Measurements from ENCODE around the gene CLDN9. TPM values are rescaled to one million over a fixed set of nuclear protein-coding genes. Genes with fewer than 3 reads are reported as not detected.

Gene CLDN9
- polyA plus RNA-seq, 1 experiment: not detected

- no peak for DNase-seq (ENCODE audit: low read depth)
- Histone ChIP-seq H3K36me3 (ENCODE audit: control insufficient read depth, insufficient read depth, low read length) (no peaks in the 10 kb centered on the region; the same call in 1 of the 2 replicates), H3K27me3 (ENCODE audit: control insufficient read depth, insufficient read depth, low read length) (0 out of 2 replicates have a peak, but pooled peaks cover 2% of the 10 kb centered on the region), H3K4me3 (ENCODE audit: low read depth, low read length) (no peak overlapping the region)
- ChIA-PET POLR2A (interaction anchor here (0.6 kb wide), 1 partner anchor 48 kb away, joined by 3 read pairs; the partner anchor contains the start of gene TNFRSF12A), CTCF (interaction anchor here (1.0 to 1.5 kb wide), 2 partner anchors 8 to 10 kb away, joined by 3 to 8 read pairs; partner anchors contain the start of gene PKMYT1)
- TF ChIP-seq CTCF (IDR thresholded peaks at IDR 0.05; ENCODE audit: insufficient read depth, low read depth, low read length): no peak
Observed at GRCh38 chr16:2971985-2972784, 40.5 kb upstream of the CLDN9 start.

DNA sequence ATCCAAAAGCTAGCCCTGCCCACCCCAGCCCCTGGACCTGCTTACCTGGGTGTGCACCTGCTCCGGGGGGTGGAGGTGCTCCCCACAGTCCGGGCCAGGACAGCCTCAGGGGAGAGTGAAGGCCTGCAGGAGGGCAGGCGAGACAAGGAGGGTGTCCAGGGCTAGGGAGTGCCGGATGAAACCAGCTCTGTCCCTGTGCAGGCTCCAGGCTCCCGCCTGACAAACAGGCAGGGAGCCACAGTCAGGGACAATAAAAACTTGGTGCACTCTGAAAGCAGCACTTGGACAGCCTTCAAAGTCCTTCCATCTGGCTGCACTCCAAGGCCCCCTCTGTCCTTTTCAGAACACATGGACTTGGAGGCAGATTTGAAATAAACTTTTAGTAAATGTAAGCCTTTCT lies 39.6 kb upstream of the CLDN9 start:
- ChIA-PET POLR2A (no interaction called here), CTCF (interaction anchor here (1.0 kb wide), 1 partner anchor 11 kb away, joined by 5 read pairs; no protein-coding TSS in a partner anchor)
- no peak for DNase-seq (ENCODE audit: low read depth)
- TF ChIP-seq CTCF (IDR thresholded peaks at IDR 0.05; ENCODE audit: insufficient read depth, low read depth, low read length): no peak
- no peaks in the 10 kb centered on the region; the same call in 1 of the 2 replicates for H3K36me3 ChIP-seq (ENCODE audit: control insufficient read depth, insufficient read depth, low read length)
- no peaks in the 10 kb centered on the region for H3K27me3 ChIP-seq (ENCODE audit: control insufficient read depth, insufficient read depth, low read length)
- no peak overlapping the region for H3K4me3 ChIP-seq (ENCODE audit: low read depth, low read length)

DNA sequence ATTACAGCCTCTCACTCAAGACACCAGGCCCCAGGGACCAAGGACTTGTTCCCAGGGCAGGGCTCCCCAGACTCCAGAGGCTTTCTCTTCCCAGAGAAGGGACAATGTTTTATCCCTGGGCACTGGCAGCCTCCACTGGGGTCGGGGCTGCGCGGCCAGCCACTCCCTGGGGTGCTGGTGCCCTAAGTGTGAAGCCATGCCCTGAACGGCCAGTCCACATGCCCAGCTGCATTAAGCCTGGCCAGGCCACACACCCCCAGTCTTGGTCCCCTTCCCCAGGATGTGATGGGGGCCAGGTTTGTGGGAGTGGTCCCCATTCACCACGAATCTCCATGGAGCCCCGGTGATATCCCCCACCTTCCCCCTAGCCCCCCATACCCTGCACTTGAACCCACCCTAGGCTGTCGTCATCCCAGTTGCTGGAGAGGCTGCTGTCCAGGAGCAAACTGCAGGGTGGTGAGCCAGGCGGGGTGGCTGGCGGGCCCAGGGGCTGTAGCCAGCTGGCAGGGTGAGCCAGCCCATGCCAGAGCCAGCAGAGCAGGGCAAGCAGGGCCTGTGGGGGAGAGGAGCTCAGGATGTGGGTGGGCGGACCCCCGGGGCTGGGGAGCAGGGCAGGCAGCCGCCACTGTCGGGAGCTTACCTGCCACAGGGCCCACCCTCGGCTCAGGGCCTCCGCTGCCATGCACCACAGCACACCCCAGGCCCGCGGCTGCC lies 39.0 kb upstream of the CLDN9 start:
- TF ChIP-seq CTCF (IDR thresholded peaks at IDR 0.05; ENCODE audit: insufficient read depth, low read depth, low read length): no peak
- DNase-seq (ENCODE audit: low read depth): no peak
- ChIA-PET POLR2A (no interaction called here), CTCF (interaction anchor here (1.0 to 1.1 kb wide), 2 partner anchors 12 to 58 kb away, joined by 3 to 5 read pairs; no protein-coding TSS in a partner anchor)
- H3K4me3 ChIP-seq (ENCODE audit: low read depth, low read length): no peak overlapping the region
- no peaks in the 10 kb centered on the region; the same call in 1 of the 2 replicates for H3K36me3 ChIP-seq (ENCODE audit: control insufficient read depth, insufficient read depth, low read length)
- H3K27me3 ChIP-seq (ENCODE audit: control insufficient read depth, insufficient read depth, low read length): no peaks in the 10 kb centered on the region

GRCh38 chr16:2974319-2975056 lies 38.2 kb upstream of the CLDN9 start:
- Histone ChIP-seq H3K36me3 (ENCODE audit: control insufficient read depth, insufficient read depth, low read length) (no peaks in the 10 kb centered on the region; the same call in 1 of the 2 replicates), H3K27me3 (ENCODE audit: control insufficient read depth, insufficient read depth, low read length) (no peaks in the 10 kb centered on the region), H3K4me3 (ENCODE audit: low read depth, low read length) (no peak overlapping the region)
- no peak for DNase-seq (ENCODE audit: low read depth)
- POLR2A ChIA-PET: no interaction called here
- TF ChIP-seq CTCF (IDR thresholded peaks at IDR 0.05; ENCODE audit: insufficient read depth, low read depth, low read length): no peak
- CTCF ChIA-PET: interaction anchor here (1.0 to 1.1 kb wide), 4 partner anchors 12 to 135 kb away, joined by 3 to 5 read pairs (median 4); no protein-coding TSS in a partner anchor
